Measurements from ENCODE around the gene OLFM3.

OLFM3 gene

GRCh38 chr1:101996825-101997465, at the start of gene OLFM3:
Gene OLFM3 (minus strand): TSS chr1:101996926.
- DNase-seq = peak; percentile 21

- DNase-seq = no peak
Observed at GRCh38 chr1:102045752-102046151, 49.0 kb upstream of the OLFM3 start.

GRCh38 chr1:102032534-102032933, 35.8 kb upstream of the OLFM3 start:
- no peak for DNase-seq

- no peak for DNase-seq
Observed at GRCh38 chr1:102019530-102019929, 22.8 kb upstream of the OLFM3 start.

GRCh38 chr1:102015728-102016127, 19.0 kb upstream of the OLFM3 start:
- no peak for DNase-seq

GRCh38 chr1:102002057-102002456, 5.3 kb upstream of the OLFM3 start:
- no peak for DNase-seq

GRCh38 chr1:101995984-101996745, 561 bp downstream of the OLFM3 start:
- DNase-seq = no peak

GRCh38 chr1:101993710-101994109, 3.0 kb downstream of the OLFM3 start:
- DNase-seq = no peak

- no peak for DNase-seq
Observed at GRCh38 chr1:101992821-101993575, 3.7 kb downstream of the OLFM3 start.

- DNase-seq = no peak
Observed at GRCh38 chr1:101980974-101981373, 15.8 kb downstream of the OLFM3 start.

- no peak for DNase-seq
Observed at GRCh38 chr1:101977266-101977665, 19.5 kb downstream of the OLFM3 start.

- DNase-seq = no peak
Observed at GRCh38 chr1:101976161-101976560, 20.6 kb downstream of the OLFM3 start.

- DNase-seq = no peak
Observed at GRCh38 chr1:101975371-101975770, 21.4 kb downstream of the OLFM3 start.

GRCh38 chr1:101974599-101975274, 22.0 kb downstream of the OLFM3 start:
- DNase-seq = no peak

- peak; percentile 1 for DNase-seq
Observed at GRCh38 chr1:101971304-101971703, 25.4 kb downstream of the OLFM3 start.

GRCh38 chr1:101967871-101968270, 28.9 kb downstream of the OLFM3 start:
- DNase-seq = no peak

GRCh38 chr1:101965341-101965740, 31.4 kb downstream of the OLFM3 start:
- no peak for DNase-seq

GRCh38 chr1:101964708-101965107, 32.0 kb downstream of the OLFM3 start:
- no peak for DNase-seq

- no peak for DNase-seq
Observed at GRCh38 chr1:101960142-101960541, 36.6 kb downstream of the OLFM3 start.

GRCh38 chr1:101959456-101959855, 37.3 kb downstream of the OLFM3 start:
- no peak for DNase-seq

- DNase-seq = no peak
Observed at GRCh38 chr1:101957771-101958170, 39.0 kb downstream of the OLFM3 start.

GRCh38 chr1:101953623-101954022, 43.1 kb downstream of the OLFM3 start:
- DNase-seq = no peak

GRCh38 chr1:101945884-101946283, 50.8 kb downstream of the OLFM3 start:
- DNase-seq = no peak

Data from fibroblast of skin of right biceps (primary cell).